OCI-LY3 (cell line): ENCODE data around the gene LSM14B.

Experiments used
- CTCF ChIP-seq: fragments of 200-600, 300-600 bp; sonication (generic); IDR thresholded peaks from 2 replicates; pipeline ENCODE4 v1.5.1; 2014; ENCODE audit warnings: antibody characterized with exemption, low read length, low read depth
- EZH2phosphoT487 ChIP-seq: fragments of 200-600 bp; shearing (Covaris generic); IDR thresholded peaks from 2 replicates; pipeline ENCODE4 v1.6.1; 2018; ENCODE audit warnings: antibody characterized with exemption, mixed run types, low read depth

- TF ChIP-seq CTCF (no peak), EZH2phosphoT487 (no peak)
These were observed 59.5 kb downstream of the LSM14B start for GRCh38 chr20:62181808-62182207.
